Ammon's horn (tissue), 1 donor: ENCODE data around the gene GABARAP.
A peak's percentile ranks its signal among the peaks of the same experiment; 100 is the strongest.
"Not testable (repeated sequence)": the region's sequence is repeated elsewhere in the genome, so short reads cannot be mapped to it uniquely, and the experiment has no call there.

Experiments
- DNase-seq: peaks from one replicate; pipeline ENCODE4 v3.0.0-alpha.2; 2016; ENCODE audit warnings: low spot score

Gene GABARAP

GRCh38 chr17:7260651-7261378 lies 18.6 kb upstream of the GABARAP start:
- DNase-seq: no peak

GRCh38 chr17:7260151-7260550 lies 17.9 kb upstream of the GABARAP start:
- no peak for DNase-seq

GRCh38 chr17:7259555-7259889 lies 17.3 kb upstream of the GABARAP start:
- no peak for DNase-seq

- no peak for DNase-seq
Observed at GRCh38 chr17:7258731-7259554, 16.7 kb upstream of the GABARAP start.

- DNase-seq: no peak
Observed at GRCh38 chr17:7256766-7257456, 14.7 kb upstream of the GABARAP start.

- DNase-seq: no peak
Observed at GRCh38 chr17:7254511-7254910, 12.3 kb upstream of the GABARAP start.

- DNase-seq: no peak
Observed at GRCh38 chr17:7253082-7253481, 10.8 kb upstream of the GABARAP start.

GRCh38 chr17:7252176-7253043 lies 10.2 kb upstream of the GABARAP start, which contains the start of gene ELP5:
TSS of gene ELP5 (plus strand) at chr17:7252215. CDS start at chr17:7252551, 336 bp downstream.
- peak; percentile 94 for DNase-seq

GRCh38 chr17:7251661-7252175 lies 9.5 kb upstream of the GABARAP start, which contains the start of gene CTDNEP1:
TSS of gene CTDNEP1 (minus strand) at chr17:7251734. CDS start at chr17:7251296, 438 bp downstream.
- DNase-seq: peak; percentile 99

- no peak for DNase-seq
Observed at GRCh38 chr17:7250695-7251627, 8.7 kb upstream of the GABARAP start.

- no peak for DNase-seq
Observed at GRCh38 chr17:7249830-7250229, 7.6 kb upstream of the GABARAP start.

GRCh38 chr17:7249214-7249613 lies 7.0 kb upstream of the GABARAP start:
- DNase-seq: no peak

GRCh38 chr17:7248796-7249195 lies 6.5 kb upstream of the GABARAP start:
- DNase-seq: no peak

GRCh38 chr17:7246779-7247178 lies 4.5 kb upstream of the GABARAP start:
- DNase-seq: no peak

GRCh38 chr17:7243838-7244237 lies 1.6 kb upstream of the GABARAP start:
- DNase-seq: not testable (repeated sequence)

- DNase-seq: no peak
Observed at GRCh38 chr17:7243453-7243729, 1.1 kb upstream of the GABARAP start.

- peak; percentile 95 for DNase-seq
Observed at GRCh38 chr17:7242717-7243452, 636 bp upstream of the GABARAP start.

- no peak for DNase-seq
Observed at GRCh38 chr17:7241090-7241733, 1.0 kb downstream of the GABARAP start.

GRCh38 chr17:7240375-7240774 lies 1.9 kb downstream of the GABARAP start:
- DNase-seq: peak; percentile 70
